Activated T-helper 9 cell treated with anti-CD3 and anti-CD28 coated beads, Interleukin-2, amount 50 U/mL, for 16 hours (primary cell): ENCODE data around the gene NUDT13.

Experiments
- DNase-seq: peaks from one replicate; pipeline ENCODE4 v3.0.0-alpha.2; 2020; ENCODE audit warnings: low read depth

Gene NUDT13

GRCh38 chr10:73166972-73167371, 56.7 kb downstream of the NUDT13 start:
- no peak for DNase-seq

GRCh38 chr10:73167458-73167782, 57.2 kb downstream of the NUDT13 start:
- no peak for DNase-seq

GRCh38 chr10:73167783-73168464, 57.7 kb downstream of the NUDT13 start, which contains the start of the genes ECD and FAM149B1:
TSS of gene ECD (minus strand) at chr10:73168008. CDS start at chr10:73163937, 4,071 bp downstream.
TSS of gene FAM149B1 (plus strand) at chr10:73168119. CDS start at chr10:73168340, 221 bp downstream.
- peak; percentile 88 for DNase-seq

GRCh38 chr10:73168465-73168803, 58.2 kb downstream of the NUDT13 start:
- DNase-seq: no peak

- no peak for DNase-seq
Measured at GRCh38 chr10:73169320-73169719, 59.1 kb downstream of the NUDT13 start.

GRCh38 chr10:73172867-73173266, 62.6 kb downstream of the NUDT13 start:
- DNase-seq: no peak

GRCh38 chr10:73174148-73174925, 64.1 kb downstream of the NUDT13 start:
- DNase-seq: no peak
